ENCODE measurements around the gene PNPLA6. TPM values are rescaled to one million over a fixed set of nuclear protein-coding genes. Genes with fewer than 3 reads are reported as not detected.

Gene PNPLA6
- total RNA-seq, 1 experiment from 2014 or later: 217 TPM

GRCh38 chr19:7600721-7601120, 65.2 kb downstream of the PNPLA6 start:
- TF ChIP-seq CTCF (conservative IDR thresholded peaks at IDR 0.05; ENCODE audit: low read depth, low read length): no peak
- no peak for TF ChIP-seq EZH2 (IDR thresholded peaks at IDR 0.05; ENCODE audit: low read length, unreplicated experiment)
- no peak for TF ChIP-seq EZH2phosphoT487 (IDR thresholded peaks at IDR 0.05; ENCODE audit: borderline replicate concordance, low read length)
- BruUV-seq (replicated peaks): no TSS peak
- no peak for ATAC-seq
- no peaks in the 10 kb centered on the region for H3K27me3 ChIP-seq (ENCODE audit: low read length)
- no peak overlapping the region for H3K27ac ChIP-seq (ENCODE audit: low read length)
- POLR2A ChIA-PET (ENCODE audit: unreplicated experiment): no interaction called here
- H3F3A ChIP-seq (ENCODE audit: low read length, unreplicated experiment): no peaks in the 10 kb centered on the region
- no peaks in the 10 kb centered on the region for H3K9me3 ChIP-seq (ENCODE audit: low read length)
- peaks cover 16% of the 10 kb centered on the region for H3K4me1 ChIP-seq (ENCODE audit: insufficient read depth, low read length)
- H2AFZ ChIP-seq (ENCODE audit: low read length): no peak overlapping the region
- peaks cover 21% of the 10 kb centered on the region; the same call in 1 of the 2 replicates for H4K20me1 ChIP-seq (ENCODE audit: low read length)
- no peaks in the 10 kb centered on the region for H3K36me3 ChIP-seq (ENCODE audit: low read depth, low read length)
- peaks cover 27% of the 10 kb centered on the region for H3K79me2 ChIP-seq (ENCODE audit: low read length)
- intact Hi-C loops (cut with micrococcal nuclease): no loop called here
- no peak overlapping the region for H3K4me3 ChIP-seq (ENCODE audit: low read length)
- no peak for DNase-seq
- H3K4me2 ChIP-seq (ENCODE audit: low read length): no peak overlapping the region
- no peaks in the 10 kb centered on the region for H3K9me2 ChIP-seq (replicated peaks; ENCODE audit: low read length)
- CTCF ChIA-PET: interaction anchor here (1.1 kb wide), 1 partner anchor 32 kb away, joined by 4 read pairs; no protein-coding TSS in a partner anchor
- H3K9ac ChIP-seq (ENCODE audit: low read length): no peak overlapping the region

- no TSS peak for BruUV-seq (replicated peaks)
- Histone ChIP-seq H3K27me3 (ENCODE audit: low read length) (no peaks in the 10 kb centered on the region), H3K9me2 (replicated peaks; ENCODE audit: low read length) (no peaks in the 10 kb centered on the region), H3F3A (ENCODE audit: low read length, unreplicated experiment) (no peaks in the 10 kb centered on the region), H4K20me1 (ENCODE audit: low read length) (peaks cover 16% of the 10 kb centered on the region; the same call in 1 of the 2 replicates), H3K4me1 (ENCODE audit: insufficient read depth, low read length) (peaks cover 7% of the 10 kb centered on the region), H3K79me2 (ENCODE audit: low read length) (peaks cover 15% of the 10 kb centered on the region), H3K9ac (ENCODE audit: low read length) (no peak overlapping the region), H3K36me3 (ENCODE audit: low read depth, low read length) (no peaks in the 10 kb centered on the region), H3K9me3 (ENCODE audit: low read length) (no peaks in the 10 kb centered on the region), H3K27ac (ENCODE audit: low read length) (no peak overlapping the region), H3K4me3 (ENCODE audit: low read length) (no peak overlapping the region), H3K4me2 (ENCODE audit: low read length) (no peak overlapping the region), H2AFZ (ENCODE audit: low read length) (no peak overlapping the region)
- ATAC-seq (no peak), DNase-seq (no peak)
- no peak for TF ChIP-seq EZH2phosphoT487 (IDR thresholded peaks at IDR 0.05; ENCODE audit: borderline replicate concordance, low read length)
- TF ChIP-seq CTCF (conservative IDR thresholded peaks at IDR 0.05; ENCODE audit: low read depth, low read length): no peak
- no peak for TF ChIP-seq EZH2 (IDR thresholded peaks at IDR 0.05; ENCODE audit: low read length, unreplicated experiment)
- intact Hi-C loops (cut with micrococcal nuclease): no loop called here
- ChIA-PET POLR2A (ENCODE audit: unreplicated experiment) (no interaction called here), CTCF (no interaction called here)
Measured at GRCh38 chr19:7602240-7602934, 66.9 kb downstream of the PNPLA6 start.

GRCh38 chr19:7602935-7603497, 67.5 kb downstream of the PNPLA6 start:
- intact Hi-C loops (cut with micrococcal nuclease): no loop called here
- H3K79me2 ChIP-seq (ENCODE audit: low read length): peaks cover 9% of the 10 kb centered on the region
- no peaks in the 10 kb centered on the region for H3F3A ChIP-seq (ENCODE audit: low read length, unreplicated experiment)
- H3K9ac ChIP-seq (ENCODE audit: low read length): no peak overlapping the region
- peaks cover under 1% of the 10 kb centered on the region; the same call in 1 of the 2 replicates for H3K36me3 ChIP-seq (ENCODE audit: low read depth, low read length)
- DNase-seq (no peak), ATAC-seq (no peak)
- CTCF ChIA-PET: no interaction called here
- H3K9me2 ChIP-seq (replicated peaks; ENCODE audit: low read length): no peaks in the 10 kb centered on the region
- POLR2A ChIA-PET (ENCODE audit: unreplicated experiment): no interaction called here
- peaks cover under 1% of the 10 kb centered on the region; the same call in 1 of the 2 replicates for H3K4me1 ChIP-seq (ENCODE audit: insufficient read depth, low read length)
- H4K20me1 ChIP-seq (ENCODE audit: low read length): peaks cover 10% of the 10 kb centered on the region; the same call in 1 of the 2 replicates
- no peak overlapping the region for H3K27ac ChIP-seq (ENCODE audit: low read length)
- H2AFZ ChIP-seq (ENCODE audit: low read length): no peak overlapping the region
- BruUV-seq (replicated peaks): no TSS peak
- no peak for TF ChIP-seq EZH2 (IDR thresholded peaks at IDR 0.05; ENCODE audit: low read length, unreplicated experiment)
- no peak for TF ChIP-seq EZH2phosphoT487 (IDR thresholded peaks at IDR 0.05; ENCODE audit: borderline replicate concordance, low read length)
- TF ChIP-seq CTCF (conservative IDR thresholded peaks at IDR 0.05; ENCODE audit: low read depth, low read length): no peak
- H3K27me3 ChIP-seq (ENCODE audit: low read length): no peaks in the 10 kb centered on the region
- no peak overlapping the region for H3K4me2 ChIP-seq (ENCODE audit: low read length)
- no peak overlapping the region for H3K4me3 ChIP-seq (ENCODE audit: low read length)
- no peaks in the 10 kb centered on the region for H3K9me3 ChIP-seq (ENCODE audit: low read length)
